MM.1S (cell line): ENCODE results near the gene PRPS1.

Experiments
- DNase-seq: peaks from one replicate; pipeline ENCODE4 v3.0.0-alpha.2; 2015
- H2AFZ ChIP-seq: fragments of 300-600 bp; sonication (generic); 2 replicates; pipeline ENCODE4 v1.6.0; 2016; ENCODE audit warnings: antibody characterized with exemption, low read length
- H3F3A ChIP-seq: fragments of 300-600 bp; sonication (generic); 2 replicates; pipeline ENCODE4 v1.6.1; 2016; ENCODE audit warnings: mild to moderate bottlenecking, antibody characterized with exemption, low read length, moderate library complexity, mixed read lengths; ENCODE audit not compliant: insufficient read depth
- H3K27ac ChIP-seq: fragments of 300-600 bp; sonication (generic); 2 replicates; pipeline ENCODE4 v1.5.1; 2016; ENCODE audit warnings: mild to moderate bottlenecking, low read length
- H3K27me3 ChIP-seq: fragments of 300-600 bp; sonication (generic); replicated peaks from 2 replicates; pipeline ENCODE4 v1.6.0; 2016; ENCODE audit warnings: low read length; ENCODE audit not compliant: insufficient read depth
- H3K36me3 ChIP-seq: fragments of 300-600 bp; sonication (generic); replicated peaks from 2 replicates; pipeline ENCODE4 v1.6.1; 2016; ENCODE audit warnings: mild to moderate bottlenecking, low read length, mixed read lengths; ENCODE audit not compliant: insufficient read depth
- H3K4me1 ChIP-seq: fragments of 300-600 bp; sonication (generic); 2 replicates; pipeline ENCODE4 v1.6.1; 2016; ENCODE audit warnings: low read length, mixed read lengths
- H3K4me2 ChIP-seq: fragments of 300-600 bp; sonication (generic); 2 replicates; pipeline ENCODE4 v1.6.0; 2016; ENCODE audit warnings: low read depth, low read length
- H3K4me3 ChIP-seq: fragments of 300-600 bp; sonication (generic); 2 replicates; pipeline ENCODE4 v1.5.1; 2016; ENCODE audit warnings: low read length, mixed read lengths
- H3K79me2 ChIP-seq: fragments of 300-600 bp; sonication (generic); 2 replicates; pipeline ENCODE4 v1.6.1; 2016; ENCODE audit warnings: mixed run types, low read length, mixed read lengths
- H3K9ac ChIP-seq: fragments of 300-600 bp; sonication (generic); 2 replicates; pipeline ENCODE4 v1.6.1; 2016; ENCODE audit warnings: low read length, mixed read lengths
- H3K9me2 ChIP-seq: fragments of 300-600 bp; sonication (generic); replicated peaks from 2 replicates; pipeline ENCODE4 v1.6.1; 2016; ENCODE audit warnings: mild to moderate bottlenecking, low read length, mixed read lengths; ENCODE audit not compliant: insufficient read depth
- H3K9me3 ChIP-seq: fragments of 300-600 bp; sonication (generic); replicated peaks from 2 replicates; pipeline ENCODE4 v1.6.1; 2016; ENCODE audit warnings: mild to moderate bottlenecking, low read length, mixed read lengths; ENCODE audit not compliant: insufficient read depth
- H4K20me1 ChIP-seq: fragments of 300-600 bp; sonication (generic); 2 replicates; pipeline ENCODE4 v1.6.1; 2016; ENCODE audit warnings: mild to moderate bottlenecking, low read length, moderate library complexity, mixed read lengths; ENCODE audit not compliant: insufficient read depth
- EZH2 ChIP-seq: fragments of 300-600 bp; sonication (generic); optimal IDR thresholded peaks from 2 replicates; pipeline ENCODE3; 2017; ENCODE audit warnings: low read depth, mild to moderate bottlenecking, antibody characterized with exemption, low read length, mixed read lengths
- EZH2phosphoT487 ChIP-seq: fragments of 300-600 bp; sonication (generic); IDR thresholded peaks from 2 replicates; pipeline ENCODE4 v1.6.1; 2018; ENCODE audit warnings: antibody characterized with exemption, low read length
- TF ChIP-seq, protein P1 (sequence below): fragments of 300-600 bp; sonication (generic); IDR thresholded peaks from 2 replicates; pipeline ENCODE4 v1.5.1; 2016; ENCODE audit warnings: antibody characterized with exemption, low read length, mixed read lengths

The PRPS1 gene

DNA sequence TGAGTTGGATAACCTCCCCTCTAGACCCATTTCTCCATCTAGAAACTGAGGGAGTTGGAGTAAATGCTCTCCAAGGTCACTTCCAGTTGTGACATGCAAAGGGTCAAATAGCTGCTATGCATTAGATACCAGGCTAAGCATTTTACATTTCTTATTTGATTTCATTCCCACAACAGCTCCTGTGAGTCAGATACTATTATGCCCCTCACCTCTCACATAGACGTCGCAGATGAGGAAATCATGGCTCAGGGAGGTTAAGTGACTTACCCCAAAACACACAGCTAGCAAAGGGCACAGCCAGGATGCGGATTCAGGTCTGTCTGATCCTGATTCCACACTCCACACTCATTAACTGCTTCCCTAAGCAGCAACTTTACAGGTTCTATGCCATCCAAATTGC, 57.7 kb downstream of the PRPS1 start:
- H3K79me2 ChIP-seq = no peaks in the 10 kb centered on the region
- no peak overlapping the region for H3K4me2 ChIP-seq
- no peaks in the 10 kb centered on the region for H3K36me3 ChIP-seq
- no peaks in the 10 kb centered on the region for H3K27me3 ChIP-seq
- no peaks in the 10 kb centered on the region for H3K9me2 ChIP-seq
- H2AFZ ChIP-seq = no peak overlapping the region
- peaks cover 31% of the 10 kb centered on the region for H3K4me1 ChIP-seq
- H3K4me3 ChIP-seq = no peak overlapping the region
- no peak overlapping the region for H3K9ac ChIP-seq
- TF ChIP-seq EZH2phosphoT487 = no peak
- TF ChIP-seq EZH2 = no peak
- TF ChIP-seq, protein P1, sequence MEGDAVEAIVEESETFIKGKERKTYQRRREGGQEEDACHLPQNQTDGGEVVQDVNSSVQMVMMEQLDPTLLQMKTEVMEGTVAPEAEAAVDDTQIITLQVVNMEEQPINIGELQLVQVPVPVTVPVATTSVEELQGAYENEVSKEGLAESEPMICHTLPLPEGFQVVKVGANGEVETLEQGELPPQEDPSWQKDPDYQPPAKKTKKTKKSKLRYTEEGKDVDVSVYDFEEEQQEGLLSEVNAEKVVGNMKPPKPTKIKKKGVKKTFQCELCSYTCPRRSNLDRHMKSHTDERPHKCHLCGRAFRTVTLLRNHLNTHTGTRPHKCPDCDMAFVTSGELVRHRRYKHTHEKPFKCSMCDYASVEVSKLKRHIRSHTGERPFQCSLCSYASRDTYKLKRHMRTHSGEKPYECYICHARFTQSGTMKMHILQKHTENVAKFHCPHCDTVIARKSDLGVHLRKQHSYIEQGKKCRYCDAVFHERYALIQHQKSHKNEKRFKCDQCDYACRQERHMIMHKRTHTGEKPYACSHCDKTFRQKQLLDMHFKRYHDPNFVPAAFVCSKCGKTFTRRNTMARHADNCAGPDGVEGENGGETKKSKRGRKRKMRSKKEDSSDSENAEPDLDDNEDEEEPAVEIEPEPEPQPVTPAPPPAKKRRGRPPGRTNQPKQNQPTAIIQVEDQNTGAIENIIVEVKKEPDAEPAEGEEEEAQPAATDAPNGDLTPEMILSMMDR = no peak
- DNase-seq = no peak
- H3K9me3 ChIP-seq = no peaks in the 10 kb centered on the region
- no peaks in the 10 kb centered on the region for H3F3A ChIP-seq
- H4K20me1 ChIP-seq = no peaks in the 10 kb centered on the region
- H3K27ac ChIP-seq = no peak overlapping the region

DNA sequence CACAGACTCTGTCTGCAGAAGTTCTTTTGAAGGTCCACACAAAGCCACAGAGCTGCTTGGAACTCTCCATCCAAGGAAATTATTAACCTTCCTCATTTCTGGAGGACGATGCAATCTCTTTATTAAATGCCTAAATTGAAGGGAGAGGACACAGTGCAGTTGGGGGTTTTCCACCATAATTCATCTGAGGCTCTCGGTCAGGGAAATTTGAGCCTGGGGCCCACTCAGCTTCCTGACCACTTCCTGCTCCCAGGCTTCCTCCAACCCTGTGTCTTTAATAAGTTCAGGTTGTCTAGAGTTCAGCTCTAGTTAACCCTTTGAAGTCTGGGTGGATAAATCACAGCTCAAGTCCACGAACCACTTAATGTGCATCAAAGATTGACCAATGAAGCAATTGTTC, 58.5 kb downstream of the PRPS1 start:
- Histone ChIP-seq H2AFZ (no peak overlapping the region), H3K4me1 (peaks cover 31% of the 10 kb centered on the region), H3K36me3 (no peaks in the 10 kb centered on the region), H3K79me2 (no peaks in the 10 kb centered on the region), H3K9me3 (no peaks in the 10 kb centered on the region), H3K9me2 (no peaks in the 10 kb centered on the region), H3K4me3 (no peak overlapping the region), H3F3A (no peaks in the 10 kb centered on the region), H3K9ac (no peak overlapping the region), H3K27me3 (no peaks in the 10 kb centered on the region), H4K20me1 (no peaks in the 10 kb centered on the region), H3K27ac (no peak overlapping the region; the same call in 1 of the 2 replicates), H3K4me2 (0 out of 2 replicates have a peak overlapping the region, but pooled peaks have one; percentile 15)
- TF ChIP-seq, protein P1 = no peak
- TF ChIP-seq EZH2 = no peak
- no peak for TF ChIP-seq EZH2phosphoT487
- DNase-seq = no peak

DNA sequence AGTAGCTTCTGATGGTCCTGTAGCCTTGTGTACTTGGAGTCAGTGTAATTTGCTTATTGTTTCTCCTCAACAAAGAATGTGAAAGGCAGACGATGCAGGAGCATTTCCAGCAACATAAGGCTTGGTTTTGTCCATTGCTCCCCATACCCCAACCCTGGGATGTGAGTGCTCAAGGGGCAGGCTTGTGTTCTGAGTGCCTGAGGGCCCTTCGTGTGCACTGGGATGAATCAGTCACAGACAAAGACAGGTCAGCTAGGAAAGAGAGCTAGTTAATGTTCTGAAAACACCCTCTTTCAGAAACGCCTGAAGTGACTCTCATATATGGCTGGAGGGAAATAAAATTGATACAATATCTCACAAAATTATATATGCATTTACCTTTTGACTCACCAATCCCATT, 59.1 kb downstream of the PRPS1 start:
- Histone ChIP-seq H3K9me2 (no peaks in the 10 kb centered on the region), H3F3A (no peaks in the 10 kb centered on the region), H2AFZ (no peak overlapping the region), H4K20me1 (no peaks in the 10 kb centered on the region), H3K27ac (no peak overlapping the region), H3K4me2 (no peak overlapping the region), H3K4me1 (peaks cover 31% of the 10 kb centered on the region), H3K9ac (no peak overlapping the region), H3K4me3 (no peak overlapping the region), H3K9me3 (no peaks in the 10 kb centered on the region), H3K36me3 (no peaks in the 10 kb centered on the region), H3K79me2 (no peaks in the 10 kb centered on the region), H3K27me3 (no peaks in the 10 kb centered on the region)
- TF ChIP-seq EZH2phosphoT487 (no peak), EZH2 (no peak)
- TF ChIP-seq, protein P1 = no peak
- no peak for DNase-seq
